Stimulated activated CD4-positive, alpha-beta T cell treated with anti-CD3 and anti-CD28 coated beads, Interleukin-2, amount 100 ng/mL, for 24 hours (primary cell): Measurements from ENCODE around the gene DNAI1.
"Not testable (repeated sequence)": the region's sequence is repeated elsewhere in the genome, so short reads cannot be mapped to it uniquely, and the experiment has no call there.

Source experiments
- DNase-seq, 2 donors: peaks; one replicate each; pipeline ENCODE4 v3.0.0-alpha.2; 2020

DNAI1 gene

GRCh38 chr9:34451545-34451944 is 7.1 kb upstream of the DNAI1 start:
- no peak for DNase-seq

- DNase-seq: no peak
Observed at GRCh38 chr9:34452568-34452967, 6.0 kb upstream of the DNAI1 start.

- peak in 1 of 2 donors; percentile 29 for DNase-seq
Observed at GRCh38 chr9:34454571-34455065, 4.0 kb upstream of the DNAI1 start.

DNA sequence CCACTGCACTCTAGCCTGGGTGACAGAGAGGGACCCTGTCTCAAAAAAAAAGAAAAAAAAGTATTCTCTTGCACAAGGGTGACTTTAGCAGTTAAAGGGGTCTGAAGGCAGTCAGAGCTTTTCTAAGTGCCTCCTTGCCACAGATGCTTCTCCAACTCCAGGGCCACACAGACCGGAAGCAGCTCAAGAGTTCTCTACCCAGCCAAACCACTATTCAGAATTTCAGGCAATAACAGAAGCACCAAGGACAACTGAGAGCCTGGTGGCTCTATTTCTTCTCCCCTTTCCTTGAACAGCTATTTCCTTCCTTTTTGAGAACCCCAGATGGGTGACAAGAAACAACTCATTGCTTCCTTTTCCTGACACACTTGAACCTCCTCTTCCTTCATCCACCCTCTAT is 2.5 kb upstream of the DNAI1 start:
- DNase-seq: no peak

DNA sequence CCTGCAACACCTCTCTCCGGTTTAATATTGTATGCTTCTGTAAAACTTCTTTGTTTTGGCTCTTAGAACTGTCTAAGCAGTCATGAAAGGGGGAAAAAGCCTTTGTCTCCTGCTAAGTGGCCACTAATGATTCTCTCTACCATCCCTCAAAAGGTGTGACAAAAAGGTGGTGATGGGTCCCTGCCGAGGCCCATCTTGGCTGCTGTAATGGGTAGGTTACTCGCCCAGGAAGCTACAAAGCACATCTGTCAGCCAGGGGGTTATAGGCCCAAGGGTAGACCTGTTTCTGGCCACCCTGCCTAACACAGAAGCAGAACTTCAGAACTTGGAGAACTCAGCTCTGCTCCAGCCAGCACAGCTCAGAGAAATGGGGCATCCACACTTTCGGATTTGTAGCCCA is 1.9 kb upstream of the DNAI1 start:
- no peak for DNase-seq

GRCh38 chr9:34457266-34458012 is 1.2 kb upstream of the DNAI1 start:
- DNase-seq: peak in 1 of 2 donors; percentile 22

- no peak for DNase-seq
Observed at GRCh38 chr9:34458959-34459340, 345 bp downstream of the DNAI1 start.

- DNase-seq: no peak
Observed at GRCh38 chr9:34459356-34459755, 751 bp downstream of the DNAI1 start.

DNA sequence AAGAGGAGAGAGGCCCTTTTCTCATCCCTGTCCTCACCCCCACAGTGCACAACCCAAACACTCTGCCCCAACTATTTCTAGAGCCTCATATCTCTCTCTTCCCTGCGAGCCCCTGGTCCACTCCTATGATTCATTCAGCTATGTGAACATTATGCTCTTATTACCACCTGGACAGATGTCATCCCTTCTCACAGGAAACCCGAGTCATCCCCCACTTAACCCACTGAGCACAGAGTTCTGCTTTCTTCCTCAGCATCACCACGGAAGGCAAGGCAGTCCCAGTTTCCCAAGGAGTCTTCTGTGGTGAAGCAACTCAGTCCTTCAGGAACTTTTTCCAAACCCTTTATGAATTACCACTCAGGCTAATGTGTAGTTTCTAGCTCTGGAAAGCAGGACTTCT is 1.3 kb downstream of the DNAI1 start:
- DNase-seq: no peak

- DNase-seq: peak; percentile 56 to 71
Observed at GRCh38 chr9:34463098-34463900, 4.7 kb downstream of the DNAI1 start.

DNA sequence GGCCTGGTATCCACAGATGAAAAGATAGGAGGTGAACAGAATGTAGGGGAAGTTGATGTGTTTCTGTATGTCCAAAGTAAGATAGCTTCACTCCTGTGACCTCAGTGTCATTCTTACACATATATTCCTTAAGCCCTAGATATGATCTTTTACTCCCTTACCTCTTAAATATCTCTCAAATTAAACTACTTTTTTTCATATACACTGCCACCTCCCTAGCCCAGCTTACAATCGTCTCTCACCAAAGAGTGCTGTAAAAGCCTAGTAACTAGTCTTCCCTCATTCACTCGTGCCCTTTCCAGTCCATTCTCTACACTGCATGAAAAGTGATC is 5.3 kb downstream of the DNAI1 start:
- DNase-seq: no peak

DNA sequence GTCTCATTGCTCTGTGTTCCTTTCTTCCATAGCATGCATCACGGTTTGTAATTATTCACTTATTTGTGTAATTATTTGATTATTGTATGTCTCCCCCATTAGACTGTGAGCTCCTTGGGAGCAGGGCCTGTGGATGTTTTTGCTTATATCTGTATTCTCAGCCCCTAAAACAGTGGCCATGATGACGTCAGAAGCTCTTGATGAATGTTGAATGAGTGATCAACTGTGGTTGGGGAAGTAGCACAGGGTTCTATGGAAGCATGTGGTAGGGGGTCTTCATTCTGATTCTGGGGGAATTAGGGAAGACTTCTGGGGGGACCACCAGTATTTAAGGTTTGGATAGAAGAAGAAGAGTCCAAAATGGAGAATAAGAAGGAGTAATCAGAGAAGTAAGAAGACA is 6.0 kb downstream of the DNAI1 start:
- no peak for DNase-seq

GRCh38 chr9:34465468-34465867 is 6.9 kb downstream of the DNAI1 start:
- no peak for DNase-seq

DNA sequence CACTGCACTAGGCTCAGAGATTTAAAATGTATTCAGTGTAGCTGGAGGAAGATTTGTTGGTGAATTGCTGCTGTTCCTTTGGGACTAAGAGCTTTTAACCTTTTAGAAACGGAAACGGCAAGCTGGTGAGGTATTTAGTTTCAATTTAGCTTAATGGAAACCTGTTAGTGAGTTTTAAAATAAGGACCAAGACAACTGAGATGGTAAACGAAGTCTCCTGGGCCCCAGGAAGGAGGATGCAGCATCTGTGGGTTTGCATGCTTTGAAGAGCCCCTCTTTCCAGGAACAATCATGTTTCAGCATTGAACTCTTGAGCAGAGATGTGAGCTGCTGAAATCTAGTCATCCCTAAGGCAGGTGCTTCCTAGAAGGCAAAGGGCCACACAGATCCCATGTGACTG is 16.5 kb downstream of the DNAI1 start:
- no peak for DNase-seq

GRCh38 chr9:34477541-34477940 is 18.9 kb downstream of the DNAI1 start:
- DNase-seq: no peak

DNA sequence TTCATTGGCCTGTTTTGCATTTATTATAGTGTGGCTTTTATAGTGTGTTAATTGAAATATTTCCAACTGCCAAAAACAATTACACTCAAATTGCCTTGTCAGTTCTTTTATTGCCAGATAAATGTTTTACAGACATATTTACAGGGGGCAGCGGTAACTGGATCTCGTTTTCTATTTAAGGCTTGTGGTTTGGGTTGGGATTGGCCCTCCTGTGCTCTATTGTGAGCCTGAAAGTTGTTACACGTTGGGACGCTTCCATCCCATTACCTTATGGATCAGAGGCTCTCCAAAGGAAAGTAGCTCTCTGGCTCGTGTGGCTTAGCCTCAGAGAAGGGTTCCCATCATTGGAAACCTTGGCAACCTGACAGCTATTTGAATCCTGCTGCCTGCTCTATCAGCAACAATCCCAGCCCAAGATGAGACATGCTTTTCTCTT is 20.8 kb downstream of the DNAI1 start:
- DNase-seq: no peak

- not testable (repeated sequence) for DNase-seq
Observed at GRCh38 chr9:34481620-34482019, 23.0 kb downstream of the DNAI1 start.

DNA sequence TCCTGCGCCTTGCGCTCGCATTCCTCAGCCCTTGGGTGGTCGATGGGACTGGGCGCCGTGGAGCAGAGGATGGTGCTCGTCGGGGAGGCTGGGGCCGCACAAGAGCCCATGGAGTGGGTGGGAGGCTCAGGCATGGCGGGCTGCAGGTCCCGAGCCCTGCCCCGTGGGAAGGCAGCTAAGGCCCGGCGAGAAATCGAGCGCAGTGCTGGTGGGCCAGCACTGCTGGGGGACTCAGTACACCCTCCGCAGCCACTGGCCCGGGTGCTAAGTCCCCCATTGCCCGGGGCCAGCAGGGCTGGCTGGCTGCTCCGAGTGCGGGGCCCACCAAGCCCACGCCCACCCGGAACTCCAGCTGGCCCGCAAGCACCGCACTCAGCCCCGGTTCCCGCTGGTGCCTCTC is 24.1 kb downstream of the DNAI1 start:
- DNase-seq: not testable (repeated sequence)

DNA sequence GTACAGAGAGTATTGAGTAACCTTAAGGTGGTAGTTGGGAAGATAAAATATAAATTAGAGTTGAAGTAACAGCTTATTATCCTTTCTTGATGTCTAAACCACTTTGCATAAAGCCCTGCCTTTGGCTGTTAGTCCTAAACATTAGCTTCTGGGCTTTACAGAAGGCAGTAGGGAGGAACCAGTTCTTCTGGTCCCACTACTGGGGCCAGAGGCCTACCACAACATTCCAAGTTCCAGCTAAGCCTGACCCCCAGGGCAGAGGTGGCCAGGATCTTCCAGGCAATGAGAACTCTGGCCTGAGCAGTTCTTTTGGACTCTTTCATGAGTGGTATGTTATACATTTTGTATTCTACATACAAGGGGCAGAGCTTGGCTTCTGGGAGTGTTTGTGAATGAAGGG is 26.1 kb downstream of the DNAI1 start:
- DNase-seq: no peak

- no peak for DNase-seq
Observed at GRCh38 chr9:34485822-34486221, 27.2 kb downstream of the DNAI1 start.

- no peak for DNase-seq
Observed at GRCh38 chr9:34486572-34486971, 28.0 kb downstream of the DNAI1 start.

GRCh38 chr9:34490360-34490759 is 31.8 kb downstream of the DNAI1 start:
- DNase-seq: no peak

DNA sequence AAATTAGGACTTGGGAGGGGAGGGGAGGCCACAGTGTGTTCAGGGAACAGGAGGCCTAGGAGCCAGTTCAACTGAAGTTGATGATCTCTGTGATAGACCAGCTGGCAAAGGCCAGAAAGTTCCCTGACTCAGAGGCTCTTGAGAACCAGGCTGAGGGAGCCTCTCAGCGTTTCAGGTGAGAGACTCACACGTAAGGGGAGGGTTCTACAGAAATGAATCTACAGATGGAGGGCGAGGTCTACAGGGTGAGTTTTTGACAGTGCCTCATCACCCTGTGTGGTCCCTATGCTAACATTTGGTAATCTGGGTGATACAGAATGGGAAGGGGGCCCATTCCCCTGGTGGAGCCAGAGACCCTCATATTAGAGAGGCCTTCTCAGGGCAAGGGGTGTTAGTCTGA is 32.2 kb downstream of the DNAI1 start:
- no peak for DNase-seq

DNA sequence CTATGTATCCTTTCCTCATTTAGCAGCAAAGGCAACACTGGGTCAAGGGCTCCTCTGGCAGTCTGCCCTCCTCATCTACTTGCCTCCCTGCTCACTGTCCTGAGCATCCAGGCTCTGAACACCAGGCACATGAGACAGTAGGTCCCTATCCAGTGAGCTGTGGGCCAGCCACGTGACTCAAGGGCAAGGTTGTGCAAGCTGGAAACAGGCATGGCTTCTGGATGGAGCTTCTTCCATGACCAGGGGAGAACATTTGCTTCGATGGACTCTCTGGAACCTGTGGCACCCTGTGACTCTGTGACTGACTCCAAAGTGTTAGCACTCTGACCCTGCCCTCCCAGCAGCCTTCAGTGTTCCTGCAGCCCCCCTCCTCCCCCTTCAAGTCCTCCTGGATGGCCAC is 33.0 kb downstream of the DNAI1 start:
- no peak for DNase-seq
